KOPT-K1 (cell line): ENCODE data around the gene RAMP2.

Source experiments
- H3K27ac ChIP-seq: fragments of 200-600 bp; sonication (generic); 2 replicates; pipeline ENCODE4 v1.5.1; 2016; ENCODE audit warnings: antibody characterized with exemption, mild to moderate bottlenecking, low read depth, low read length; ENCODE audit not compliant: poor library complexity, severe bottlenecking
- H3K36me3 ChIP-seq: fragments of 200-600 bp; sonication (generic); 2 replicates; pipeline ENCODE4 v1.5.1; 2017; ENCODE audit warnings: antibody characterized with exemption, mild to moderate bottlenecking, low read length, moderate library complexity; ENCODE audit not compliant: insufficient read depth
- H3K9me3 ChIP-seq: fragments of 200-600 bp; sonication (generic); 2 replicates; pipeline ENCODE4 v1.5.1; 2017; ENCODE audit warnings: antibody characterized with exemption, low read length, mild to moderate bottlenecking; ENCODE audit not compliant: insufficient read depth, poor library complexity, severe bottlenecking

RAMP2 gene

DNA sequence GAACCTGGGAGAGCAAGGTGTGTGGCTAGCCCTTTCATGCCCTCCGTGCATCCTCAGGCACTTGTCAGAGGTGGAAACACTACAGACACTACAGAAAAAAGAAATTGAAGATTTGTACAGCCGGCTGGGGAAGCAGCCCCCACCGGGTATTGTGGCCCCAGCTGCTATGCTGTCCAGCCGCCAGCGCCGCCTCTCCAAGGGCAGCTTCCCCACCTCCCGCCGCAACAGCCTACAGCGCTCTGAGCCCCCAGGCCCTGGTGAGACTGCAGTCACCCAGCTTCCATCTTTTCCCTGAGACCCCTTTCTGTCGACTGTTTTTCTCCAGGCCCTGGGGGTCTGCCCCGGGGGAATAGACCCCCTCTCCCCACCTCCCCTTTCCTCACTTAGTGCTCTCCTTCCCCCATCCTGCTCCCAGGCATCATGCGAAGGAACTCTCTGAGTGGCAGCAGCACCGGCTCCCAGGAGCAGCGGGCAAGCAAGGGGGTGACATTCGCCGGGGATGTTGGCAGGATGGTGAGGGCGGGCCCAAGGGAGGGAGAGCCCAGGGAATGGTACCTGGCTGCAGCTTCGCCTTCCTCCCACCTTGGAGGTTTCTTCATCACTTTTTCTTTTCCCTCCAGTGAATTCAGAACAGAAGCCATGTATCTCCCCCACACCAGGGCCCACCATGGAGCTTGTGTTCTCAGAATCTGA is 35.2 kb downstream of the RAMP2 start:
- H3K9me3 ChIP-seq = no peaks in the 10 kb centered on the region
- peaks cover 5% of the 10 kb centered on the region; the same call in 1 of the 2 replicates for H3K36me3 ChIP-seq
- H3K27ac ChIP-seq = no peak overlapping the region

DNA sequence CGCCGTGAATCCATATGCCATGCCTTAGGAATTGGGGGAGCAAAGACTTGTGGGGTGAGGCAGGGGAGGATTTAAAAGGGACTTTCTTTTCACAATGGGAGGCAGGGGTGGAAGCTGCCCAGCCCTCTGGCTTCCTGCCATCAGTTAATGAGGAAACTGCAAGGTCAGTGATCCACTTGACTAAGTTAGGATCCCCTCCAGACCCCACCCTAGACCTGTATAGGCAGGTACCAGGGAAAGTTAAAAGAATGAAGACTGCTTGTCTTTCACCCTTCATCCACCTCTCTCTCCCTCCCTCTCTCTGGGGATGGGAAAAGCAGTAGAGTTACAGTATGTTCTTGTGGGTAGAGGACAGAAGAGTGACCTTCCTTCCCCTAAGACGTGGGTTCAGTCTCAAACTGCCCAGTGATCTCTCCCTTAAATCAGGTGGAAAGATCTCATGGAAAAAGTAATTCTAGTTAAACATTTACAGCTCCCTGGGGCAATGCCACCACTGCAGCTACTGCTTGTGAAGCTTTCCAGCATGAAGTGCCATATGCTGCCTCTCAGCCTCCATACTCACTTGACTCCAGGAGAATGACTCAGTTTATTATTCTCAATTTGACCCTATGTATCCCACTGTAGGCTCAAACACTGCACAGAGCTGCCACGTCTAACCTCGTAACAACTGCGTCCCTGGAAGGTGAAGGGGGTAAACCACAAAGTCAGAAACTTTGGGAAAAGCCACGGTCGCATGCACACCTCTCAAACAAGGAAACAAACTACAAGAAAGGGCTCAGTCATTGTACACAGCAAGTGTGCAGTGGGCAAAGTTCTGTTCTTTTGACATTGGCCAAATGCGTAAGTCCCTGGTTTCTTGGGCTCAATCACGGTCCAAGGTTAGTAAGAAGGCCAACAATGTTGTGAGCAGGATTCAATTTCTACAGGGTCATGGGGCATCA is 36.3 kb downstream of the RAMP2 start:
- Histone ChIP-seq H3K27ac (no peak overlapping the region), H3K9me3 (no peaks in the 10 kb centered on the region), H3K36me3 (peaks cover 5% of the 10 kb centered on the region; the same call in 1 of the 2 replicates)

DNA sequence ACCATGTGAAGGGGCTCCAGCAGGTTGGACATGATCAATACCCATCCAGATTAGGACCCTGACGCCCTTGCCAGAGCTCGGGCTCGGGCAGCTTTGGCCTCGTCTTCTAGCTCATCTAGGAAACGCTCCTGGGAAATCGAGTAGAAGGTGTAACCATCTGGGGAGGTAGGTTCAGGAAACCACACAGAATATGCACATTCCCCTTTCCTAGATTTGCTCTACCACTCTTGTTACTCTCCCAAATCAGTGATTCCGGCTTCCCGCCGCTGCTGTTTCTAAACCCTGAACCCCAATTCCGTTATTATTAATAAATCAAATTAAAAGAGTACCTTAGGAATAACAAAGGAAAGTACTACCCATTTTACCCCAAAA is 37.0 kb downstream of the RAMP2 start:
- Histone ChIP-seq H3K9me3 (no peaks in the 10 kb centered on the region), H3K36me3 (peaks cover 5% of the 10 kb centered on the region; the same call in 1 of the 2 replicates), H3K27ac (peak overlapping the region; percentile 53)

DNA sequence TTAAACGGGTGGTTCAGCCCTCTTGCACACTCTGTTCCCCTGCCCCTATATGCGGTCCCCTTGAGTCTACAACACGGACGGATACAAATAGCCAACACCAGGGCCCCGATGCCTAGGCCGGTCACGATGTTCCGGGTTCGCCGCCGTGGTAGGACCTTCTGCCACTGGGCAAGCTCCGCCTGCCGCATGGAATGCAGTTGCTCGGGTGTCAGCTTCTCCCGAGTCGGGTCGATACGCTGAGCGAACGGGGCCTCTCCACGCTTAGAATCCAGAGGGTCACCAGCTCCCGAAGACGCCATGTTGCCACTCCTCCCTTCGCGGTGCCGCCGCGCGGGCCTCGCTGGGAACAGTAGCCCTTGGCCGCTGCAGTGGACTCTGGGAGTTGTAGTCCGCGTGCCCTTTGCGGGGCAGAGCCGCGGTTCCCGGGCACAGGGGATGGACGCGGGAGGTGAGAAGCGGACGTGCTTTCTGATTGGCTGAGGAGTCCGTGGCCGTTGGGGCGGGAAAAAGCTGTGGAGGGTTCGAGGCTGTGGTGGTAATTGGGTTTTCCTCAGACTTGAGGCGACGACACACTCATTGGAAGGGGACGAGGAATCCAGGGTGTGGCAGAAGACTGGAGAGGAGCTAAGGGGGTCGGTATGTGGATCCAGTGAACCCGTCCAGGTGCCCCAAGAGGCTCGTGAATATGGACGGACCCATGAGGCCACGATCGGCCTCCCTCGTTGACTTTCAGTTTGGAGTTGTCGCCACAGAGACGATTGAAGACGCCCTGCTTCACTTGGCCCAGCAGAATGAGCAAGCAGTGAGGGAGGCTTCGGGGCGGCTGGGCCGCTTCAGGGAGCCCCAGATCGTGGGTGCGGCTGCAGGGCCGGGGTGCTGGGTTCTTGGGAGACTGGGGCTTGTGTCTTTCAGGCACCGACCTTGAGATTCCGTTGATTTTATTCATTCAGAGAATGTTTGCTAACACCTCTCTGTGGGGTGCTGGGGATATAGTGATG is 37.7 kb downstream of the RAMP2 start, which contains the start of the genes CNTD1 and COA3:
TSS of gene CNTD1 (plus strand) at position 479 of the 998 bp plus-strand sequence. CDS start at position 686, 207 bp downstream.
TSS of gene COA3 (minus strand) at position 322 of the 998 bp plus-strand sequence. CDS start at position 299, 23 bp downstream.
- Histone ChIP-seq H3K36me3 (peaks cover 5% of the 10 kb centered on the region; the same call in 1 of the 2 replicates), H3K27ac (peak within 1 kb of the TSS; percentile 53), H3K9me3 (no peaks in the 10 kb centered on the region)

DNA sequence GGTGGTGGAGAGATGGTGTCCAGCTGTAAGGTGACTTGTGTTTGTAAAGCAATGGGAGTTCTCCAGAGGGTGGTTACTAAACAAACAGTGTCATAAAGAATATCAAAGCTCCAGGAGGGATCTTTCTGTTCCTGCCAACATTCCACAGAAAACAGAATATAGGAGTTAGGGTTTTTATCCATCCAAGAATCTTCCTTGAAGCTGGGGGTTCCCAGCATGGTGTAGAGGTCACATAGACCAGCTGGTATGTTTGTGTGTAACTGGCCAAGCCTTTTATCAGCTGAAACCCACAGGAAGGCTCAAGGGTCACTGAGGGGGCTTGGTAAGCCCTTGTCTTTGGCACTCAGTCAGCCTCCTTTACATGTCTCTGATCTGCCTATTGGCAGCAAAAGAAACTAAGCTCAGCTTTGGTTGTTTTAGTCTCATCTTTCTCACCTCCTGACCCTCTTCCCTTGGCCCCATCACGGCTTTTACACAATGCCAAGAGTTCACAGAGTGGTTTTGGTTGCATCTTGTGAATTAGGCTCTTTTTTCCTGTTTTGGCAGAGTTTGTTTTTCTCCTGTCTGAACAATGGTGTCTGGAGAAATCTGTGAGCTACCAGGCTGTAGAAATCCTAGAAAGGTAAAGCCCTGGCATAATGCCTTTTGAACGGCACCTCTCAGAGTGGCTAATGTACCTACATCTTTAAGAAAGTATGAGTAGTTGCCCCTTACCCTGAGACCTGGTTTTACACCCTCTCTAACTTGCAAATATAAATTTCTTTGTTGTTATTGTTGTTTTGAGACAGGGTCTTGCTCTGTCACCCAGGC is 42.3 kb downstream of the RAMP2 start:
- Histone ChIP-seq H3K27ac (no peak overlapping the region), H3K36me3 (0 out of 2 replicates have a peak, but pooled peaks cover 6% of the 10 kb centered on the region), H3K9me3 (no peaks in the 10 kb centered on the region)

DNA sequence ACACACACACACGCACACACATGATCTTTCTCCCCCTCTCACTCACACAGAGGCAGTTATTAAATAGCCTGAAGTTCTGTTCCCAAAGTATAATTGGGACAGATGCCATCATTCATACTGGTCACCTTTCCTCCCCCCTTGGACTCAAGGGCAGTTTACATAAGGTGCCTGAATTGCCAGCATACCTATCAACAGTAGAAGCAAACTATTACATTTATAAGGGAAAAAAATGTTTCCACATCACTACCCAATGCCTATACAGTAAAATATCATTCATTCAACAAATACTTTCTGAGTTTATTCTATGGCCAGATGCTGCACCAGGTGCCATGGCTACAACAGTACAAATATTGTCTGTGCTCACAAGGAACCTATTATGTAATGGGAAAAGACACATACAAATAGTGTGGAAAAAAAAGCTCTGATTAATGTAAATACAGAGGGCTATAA is 43.9 kb downstream of the RAMP2 start:
- Histone ChIP-seq H3K9me3 (no peaks in the 10 kb centered on the region), H3K36me3 (peaks cover 17% of the 10 kb centered on the region), H3K27ac (no peak overlapping the region)

DNA sequence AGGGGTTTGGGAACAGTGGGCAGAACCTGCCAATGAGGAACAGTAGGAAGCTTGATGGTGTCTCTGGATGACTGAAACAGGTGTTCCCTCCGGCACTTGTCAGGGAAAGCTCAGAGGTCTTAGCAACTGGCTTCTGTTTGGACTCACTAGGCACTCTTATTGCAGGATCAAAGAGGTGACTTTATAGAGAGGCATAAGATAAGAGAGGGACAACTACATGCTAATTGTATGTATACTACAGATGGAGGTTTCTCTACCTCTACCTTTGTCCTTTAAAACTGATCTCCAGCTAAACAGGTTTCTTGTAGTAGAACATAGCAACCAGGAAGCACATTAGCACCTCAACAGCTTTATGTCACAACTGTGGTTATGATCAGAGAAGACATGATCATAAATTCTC is 45.2 kb downstream of the RAMP2 start:
- Histone ChIP-seq H3K36me3 (peaks cover 31% of the 10 kb centered on the region), H3K9me3 (no peaks in the 10 kb centered on the region), H3K27ac (no peak overlapping the region)

DNA sequence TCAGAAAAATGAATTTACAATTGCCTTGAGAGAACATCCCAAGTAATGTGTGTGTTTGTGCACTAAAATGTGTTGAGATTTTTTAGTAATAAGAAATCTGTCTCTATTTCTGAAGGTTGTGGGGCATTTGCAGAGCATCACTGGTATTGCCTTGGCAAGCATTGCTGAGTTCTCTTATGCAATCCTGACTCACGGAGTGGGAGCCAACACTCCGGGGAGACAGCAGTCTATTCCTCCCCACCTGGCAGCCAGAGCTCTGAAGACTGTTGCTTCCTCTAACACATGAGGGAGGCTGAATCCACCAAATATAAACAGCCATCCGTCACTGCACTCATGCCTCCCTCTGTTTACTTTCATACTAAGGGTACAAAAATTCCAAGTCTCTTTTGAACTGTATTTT is 48.2 kb downstream of the RAMP2 start:
- Histone ChIP-seq H3K36me3 (peaks cover 60% of the 10 kb centered on the region), H3K9me3 (no peaks in the 10 kb centered on the region), H3K27ac (no peak overlapping the region)
